HepG2 (cell line): ENCODE data around the gene EDAR.

Experiments
- BRD4 ChIP-seq: sonication (generic); formaldehyde crosslinking; IDR thresholded peaks from 2 replicates; pipeline ENCODE4 v1.4.0; 2020; ENCODE audit warnings: missing genetic modification reagents
- CTCF ChIP-seq: sonication (generic); formaldehyde crosslinking; IDR thresholded peaks from 2 replicates; pipeline ENCODE4 v1.5.0; 2020; ENCODE audit warnings: mild to moderate bottlenecking, missing genetic modification reagents, moderate library complexity
- EZH2 ChIP-seq: conservative IDR thresholded peaks from 2 replicates; pipeline ENCODE4 v1.6.1; 2012; ENCODE audit warnings: mild to moderate bottlenecking, low read depth, low read length, moderate library complexity
- JDP2 ChIP-seq: sonication (generic); formaldehyde crosslinking; IDR thresholded peaks from 2 replicates; pipeline ENCODE4 v1.8.1; 2022; ENCODE audit warnings: missing genetic modification reagents, borderline replicate concordance
- MTA1 ChIP-seq: sonication (generic); formaldehyde crosslinking; IDR thresholded peaks from 2 replicates; pipeline ENCODE4 v1.4.0; 2020; ENCODE audit warnings: missing genetic modification reagents, mild to moderate bottlenecking, borderline replicate concordance
- PCBP1 ChIP-seq: fragments of 200-400 bp; formaldehyde crosslinking; IDR thresholded peaks from 2 replicates; pipeline ENCODE4 v1.6.1; 2017; ENCODE audit warnings: mild to moderate bottlenecking, low read depth, low read length, borderline replicate concordance
- POLR2A ChIP-seq, 2 experiments: IDR thresholded peaks; 2 replicates each; pipeline ENCODE4 v1.6.1; 2011; ENCODE audit warnings: low read depth in 2 of 2, low read length in 2 of 2, mild to moderate bottlenecking in 1 of 2, moderate library complexity in 1 of 2; ENCODE audit not compliant: insufficient read depth in 1 of 2
- RFXANK ChIP-seq: IDR thresholded peaks from 2 replicates; pipeline ENCODE4 v1.6.1; 2016
- SP2 ChIP-seq: sonication (generic); formaldehyde crosslinking; IDR thresholded peaks from 2 replicates; pipeline ENCODE4 v1.5.1; 2020; ENCODE audit warnings: mild to moderate bottlenecking, missing genetic modification reagents
- USF2 ChIP-seq, 2 experiments: sonication (generic) in 1 of 2; formaldehyde crosslinking in 1 of 2; IDR thresholded peaks; 2 replicates each; pipeline versions ENCODE4 v1.5.1 to v1.6.1; 2011 to 2020; ENCODE audit warnings: borderline replicate concordance in 1 of 2, low read depth in 1 of 2, low read length in 1 of 2, mild to moderate bottlenecking in 1 of 2, missing genetic modification reagents in 1 of 2, moderate library complexity in 1 of 2
- ZNF224 ChIP-seq: sonication (generic); formaldehyde crosslinking; IDR thresholded peaks from 2 replicates; pipeline ENCODE4 v1.5.0; 2020; ENCODE audit warnings: mild to moderate bottlenecking, missing genetic modification reagents
- ZNF281 ChIP-seq: sonication (generic); formaldehyde crosslinking; IDR thresholded peaks from 2 replicates; pipeline ENCODE4 v1.4.0; 2020; ENCODE audit warnings: missing genetic modification reagents, borderline replicate concordance
- ZNF446 ChIP-seq: sonication (generic); formaldehyde crosslinking; IDR thresholded peaks from 2 replicates; pipeline ENCODE4 v1.5.0; 2020; ENCODE audit warnings: mild to moderate bottlenecking, missing genetic modification reagents
- ZSCAN12 ChIP-seq: sonication (generic); formaldehyde crosslinking; IDR thresholded peaks from 2 replicates; pipeline ENCODE4 v1.9.0; 2021; ENCODE audit warnings: mild to moderate bottlenecking, missing genetic modification reagents

- TF ChIP-seq CTCF (CRISPR knock-in tag) (no peak), POLR2A (IDR thresholded peaks at IDR 0.05; ENCODE audit: insufficient read depth in 1 of 2, low read depth in 2 of 2, low read length in 2 of 2) (no peak), ZNF281 (CRISPR knock-in tag) (no peak), RFXANK (CRISPR knock-in tag) (no peak), PCBP1 (no peak), ZSCAN12 (no peak), SP2 (no peak), EZH2 (no peak), USF2 (IDR thresholded peaks at IDR 0.05; ENCODE audit: low read depth, low read length) (no peak), USF2 (CRISPR knock-in tag; IDR thresholded peaks at IDR 0.05; ENCODE audit: borderline replicate concordance) (no peak), BRD4 (CRISPR knock-in tag) (no peak), ZNF224 (CRISPR knock-in tag) (no peak), JDP2 (CRISPR knock-in tag) (no peak), MTA1 (CRISPR knock-in tag) (no peak), ZNF446 (CRISPR knock-in tag) (no peak)
These were observed 41.6 kb downstream of the EDAR start for GRCh38 chr2:108947271-108947907.
